ENCODE measurements around the gene TMEM179.
A peak's percentile ranks its signal among the peaks of the same experiment; 100 is the strongest.
"Not testable (repeated sequence)": the region's sequence is repeated elsewhere in the genome, so short reads cannot be mapped to it uniquely, and the experiment has no call there.

TMEM179 gene

DNA sequence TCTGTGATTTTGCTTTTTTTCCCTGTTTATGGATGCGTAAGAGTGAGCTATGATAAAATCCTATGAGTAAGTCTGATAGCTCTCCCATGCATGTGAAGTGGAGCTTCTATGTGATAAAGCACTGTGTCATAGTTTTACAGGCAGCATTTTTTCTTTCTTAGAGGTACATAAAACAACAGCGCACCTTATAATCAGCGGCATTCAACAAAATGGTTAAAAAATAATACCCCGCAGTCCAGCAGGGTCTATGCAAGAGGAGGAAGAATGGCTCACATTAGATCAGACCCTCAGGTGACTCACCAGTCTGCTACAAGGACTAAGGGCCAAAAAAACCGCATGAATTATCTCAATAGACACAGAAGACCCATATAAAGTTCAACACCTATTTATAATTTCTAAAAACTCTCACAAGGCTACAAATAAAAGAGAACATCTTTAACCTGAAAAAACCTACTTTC is 33.0 kb upstream of the TMEM179 start:
- no peak for ATAC-seq

DNA sequence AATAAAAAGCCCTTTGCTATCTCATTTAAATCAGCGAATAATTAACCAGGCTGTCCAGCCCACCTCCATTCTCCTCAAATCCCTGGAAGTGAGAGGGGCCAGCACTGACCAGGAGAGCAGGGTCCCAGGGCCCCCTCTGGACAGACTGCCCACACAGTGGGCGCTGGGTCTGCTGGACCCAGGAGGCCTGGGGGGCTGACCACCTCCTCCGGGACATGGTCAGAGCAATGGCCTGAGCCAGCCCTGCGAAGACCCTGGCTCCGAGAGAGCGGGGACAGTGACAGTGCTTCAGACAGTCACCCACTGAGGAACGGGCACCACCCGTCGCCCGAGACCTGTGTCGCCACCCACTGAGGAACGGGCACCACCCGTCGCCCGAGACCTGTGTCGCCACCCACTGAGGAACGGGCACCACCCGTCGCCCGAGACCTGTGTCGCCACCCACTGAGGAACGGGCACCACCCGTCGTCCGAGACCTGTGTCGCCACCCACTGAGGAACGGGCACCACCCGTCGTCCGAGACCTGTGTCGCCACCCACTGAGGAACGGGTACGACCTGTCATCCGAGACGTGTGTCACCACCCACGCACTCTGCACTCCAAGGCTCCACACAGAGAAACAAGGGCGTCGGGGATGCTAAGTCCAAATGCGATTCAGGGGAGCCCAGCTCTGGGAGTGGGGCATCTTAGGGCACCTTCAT is 32.4 kb upstream of the TMEM179 start:
- not testable (repeated sequence) for ATAC-seq, DNase-seq

More for the DNA sequence above, 33.0 kb upstream of the TMEM179 start:
- DNase-seq, result no peak

DNA sequence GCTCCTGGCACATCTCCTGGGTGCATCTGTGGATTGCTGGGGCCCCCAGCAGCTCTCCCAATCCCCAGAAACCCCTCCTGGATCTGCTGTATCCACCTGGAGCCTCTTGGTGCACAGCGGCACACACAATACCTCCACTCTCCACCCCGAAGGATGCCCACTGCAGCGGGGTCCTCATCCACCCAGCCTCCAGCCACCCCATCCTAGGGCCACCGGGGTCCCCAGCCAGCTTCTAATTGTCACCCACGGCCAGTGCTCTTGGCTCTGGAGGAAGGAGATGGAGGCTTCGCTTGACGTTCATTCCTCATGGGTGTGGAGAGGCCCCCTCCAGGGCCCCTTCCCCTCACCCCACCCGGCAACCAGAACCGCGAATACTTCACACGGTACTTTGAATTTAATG is 31.6 kb upstream of the TMEM179 start:
- DNase-seq, result no peak
- no peak for ATAC-seq

DNA sequence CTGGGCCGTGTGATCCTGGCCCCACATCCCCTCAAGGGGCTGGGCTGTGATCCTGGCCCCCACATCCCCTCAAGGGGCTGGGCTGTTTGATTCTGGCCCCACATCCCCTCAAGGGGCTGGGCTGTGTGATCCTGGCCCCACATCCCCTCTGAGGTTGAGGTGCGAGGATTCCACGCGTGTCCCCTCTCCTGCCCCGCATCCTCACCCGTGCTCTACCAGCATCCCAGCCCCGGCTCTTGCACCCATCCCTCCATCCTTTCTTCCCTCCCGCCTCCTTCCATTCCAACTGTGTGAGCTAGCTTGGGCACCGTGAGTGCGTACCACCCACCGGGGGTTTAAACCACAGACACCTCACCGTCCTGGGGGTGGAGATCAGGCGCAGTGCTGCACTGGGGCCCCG is 31.1 kb upstream of the TMEM179 start:
- ATAC-seq, result no peak

DNA sequence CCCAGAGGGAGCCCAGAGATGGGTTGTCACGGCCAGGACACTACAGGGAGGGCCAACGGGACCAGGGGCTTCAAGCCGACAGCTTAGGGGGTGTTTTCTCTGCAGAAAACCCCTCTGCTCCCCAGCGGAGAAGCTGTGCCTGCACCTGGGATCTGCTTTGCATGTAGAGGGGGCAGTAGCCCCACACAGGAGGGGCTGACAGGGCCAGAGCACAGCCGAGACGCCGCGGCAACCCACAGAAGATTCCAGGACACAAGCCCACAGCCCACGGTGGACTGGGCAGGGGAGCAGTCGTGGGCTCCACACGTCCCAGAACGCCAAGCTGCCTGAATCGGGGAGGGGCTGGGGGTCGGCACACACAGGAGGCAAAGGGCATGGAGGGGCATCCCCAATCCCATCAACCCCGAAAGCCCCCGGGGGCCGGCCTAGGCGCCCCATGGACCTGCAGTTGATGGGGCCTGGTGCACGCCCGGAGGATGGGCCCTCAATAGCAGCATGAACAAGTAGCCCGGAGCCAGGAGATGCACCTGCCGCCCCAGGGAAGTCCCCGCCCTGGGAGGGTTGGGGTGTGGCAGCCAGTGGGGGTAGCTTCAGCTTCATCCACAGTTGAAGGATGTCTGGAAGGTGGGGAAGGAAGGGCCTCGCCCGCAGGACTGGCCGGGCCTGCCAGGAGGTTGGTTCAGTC is 30.5 kb upstream of the TMEM179 start:
- ATAC-seq (no peak), DNase-seq (no peak)

More for the DNA sequence above, 31.1 kb upstream of the TMEM179 start:
- DNase-seq, result no peak

DNA sequence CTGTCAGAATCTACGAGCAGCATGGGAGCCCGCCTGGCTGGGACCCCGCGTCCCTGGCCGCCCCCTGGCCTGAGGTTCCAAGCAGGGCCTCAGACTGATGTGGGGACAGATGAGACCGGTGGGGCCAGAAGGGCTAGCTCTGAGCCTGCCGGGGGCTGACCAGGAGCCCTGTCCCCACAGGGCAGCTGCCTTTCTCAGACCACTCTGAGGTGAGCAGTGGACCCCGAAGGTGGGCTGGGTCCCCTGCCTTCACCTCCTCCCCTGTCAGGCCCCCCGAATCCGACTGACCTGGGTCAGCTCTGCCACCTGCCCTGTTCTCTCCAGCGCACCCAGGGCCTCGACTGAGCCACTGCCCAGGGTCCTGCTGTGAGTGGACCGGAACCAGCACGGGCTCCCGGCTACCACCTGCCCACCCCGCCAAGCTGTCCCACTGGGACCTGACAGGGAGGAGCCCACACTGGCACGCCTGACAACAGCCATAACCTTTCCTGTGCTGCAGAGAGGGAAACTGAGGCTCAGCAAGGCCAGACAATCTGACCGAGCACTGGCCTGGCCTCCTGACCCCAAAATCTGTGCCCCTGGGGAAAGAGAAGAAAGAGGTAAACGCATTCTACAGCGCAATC is 29.7 kb upstream of the TMEM179 start:
- DNase-seq (no peak), ATAC-seq (peak; percentile 26)

DNA sequence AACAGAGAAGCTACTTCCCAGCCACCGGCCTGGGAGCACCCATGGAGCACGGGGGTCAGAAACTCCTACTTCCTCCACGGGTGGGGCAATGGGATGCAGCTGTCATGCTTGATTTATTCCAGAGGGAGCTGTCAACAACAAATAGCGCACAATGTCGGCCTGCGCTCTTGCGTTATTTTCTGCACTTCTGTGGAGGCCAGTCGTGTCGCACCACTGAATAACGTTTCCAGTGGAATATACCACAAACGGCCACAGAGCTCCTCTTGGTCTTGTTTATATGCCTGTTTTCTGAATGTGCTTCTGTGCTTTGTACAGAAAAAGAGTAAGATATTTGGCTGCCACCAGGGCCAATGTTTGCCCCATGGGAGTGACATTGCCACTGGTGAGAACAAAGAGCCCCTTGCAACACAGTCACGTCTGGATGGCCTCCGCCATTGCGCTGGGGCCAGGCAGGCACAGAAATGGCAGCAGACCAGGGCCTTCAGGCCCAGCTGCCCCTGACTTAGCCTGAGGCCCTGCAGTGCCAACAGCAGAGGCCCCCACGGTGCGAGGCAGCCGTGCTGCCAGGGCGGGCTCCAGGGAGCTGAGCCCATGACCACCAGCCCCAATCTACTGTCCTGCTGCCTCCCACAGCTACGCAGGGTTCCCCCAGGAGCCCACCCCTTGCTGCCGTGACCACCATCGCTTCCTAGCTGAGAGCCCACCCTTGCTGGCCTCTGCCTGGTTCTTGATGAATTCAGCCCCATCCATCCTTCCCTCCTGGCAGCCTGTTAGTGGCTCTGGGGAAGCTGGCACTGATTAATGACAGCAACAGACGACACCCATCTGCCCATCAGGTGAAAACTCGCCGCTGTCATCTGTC is 28.9 kb upstream of the TMEM179 start:
- DNase-seq (no peak), ATAC-seq (no peak)

DNA sequence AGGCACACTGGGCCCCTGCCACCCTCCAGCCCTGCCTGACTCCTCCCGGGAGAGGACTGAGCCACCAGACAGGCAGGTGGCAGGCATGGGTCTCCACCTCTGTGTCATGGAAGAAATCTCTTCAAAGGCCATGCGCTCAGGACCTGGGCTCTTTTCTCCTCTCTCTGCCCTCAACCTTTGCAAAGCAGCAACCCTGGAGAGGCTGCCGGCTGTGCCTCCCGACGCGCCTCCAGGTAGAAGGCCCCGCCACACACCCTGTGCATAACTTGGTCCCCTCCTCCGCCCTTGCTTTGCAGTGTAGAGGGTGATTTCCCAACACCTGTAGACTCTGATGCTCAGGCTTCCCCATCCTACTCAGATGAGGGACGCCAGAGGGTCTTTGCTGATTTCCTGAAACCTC is 28.2 kb upstream of the TMEM179 start:
- no peak for DNase-seq
- ATAC-seq, result no peak

DNA sequence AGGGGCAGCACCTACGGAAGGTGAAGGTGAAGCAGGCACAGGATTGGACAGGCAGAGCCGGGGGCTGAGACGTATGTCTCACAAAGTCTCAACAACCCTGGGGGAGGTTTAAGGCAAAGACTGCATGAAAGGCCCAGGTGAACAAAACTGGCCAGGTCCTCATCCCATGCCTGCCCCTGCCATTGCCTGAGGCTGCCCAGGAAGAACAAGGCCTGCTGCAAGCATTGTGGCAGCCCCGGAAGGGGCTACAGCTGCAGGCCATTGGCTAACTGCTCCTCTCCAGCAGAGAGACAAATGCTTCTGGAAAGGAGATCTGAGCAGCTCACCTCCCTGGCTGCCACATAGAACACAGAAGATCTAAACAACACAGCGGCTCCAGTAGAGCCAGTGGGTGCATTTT is 20.4 kb upstream of the TMEM179 start:
- no peak for ATAC-seq
- no peak for DNase-seq

DNA sequence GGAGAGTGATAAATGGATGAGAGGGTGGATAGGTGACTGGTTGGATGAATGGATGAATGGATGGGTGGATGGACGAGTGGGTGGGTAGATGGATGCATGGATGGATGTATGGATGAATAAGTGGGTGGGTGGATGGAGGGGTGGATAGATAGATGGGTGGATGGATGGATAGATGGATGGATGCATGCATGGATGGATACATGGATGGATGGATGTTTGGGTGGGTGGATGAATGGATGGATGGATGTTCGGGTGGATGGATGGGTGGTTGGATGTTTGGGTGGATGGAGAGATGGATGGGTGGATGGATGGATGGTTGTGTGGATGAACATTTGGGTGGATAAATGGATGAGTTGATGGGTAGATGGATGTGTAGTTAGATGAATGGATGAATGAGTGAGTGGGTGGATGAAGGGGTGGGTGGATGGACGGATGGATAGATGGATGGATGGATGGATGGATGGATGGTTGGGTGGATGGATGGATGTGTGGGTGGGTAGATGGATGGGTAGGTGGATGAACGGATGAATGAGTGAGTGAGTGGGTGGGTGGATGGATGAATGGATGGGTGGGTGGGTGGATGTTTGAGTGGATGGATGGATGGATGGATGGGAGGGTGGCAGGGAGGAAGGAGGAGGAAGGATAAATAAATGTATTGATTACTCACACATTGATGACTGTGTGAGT is 9.7 kb upstream of the TMEM179 start:
- ATAC-seq (no peak), DNase-seq (no peak)

DNA sequence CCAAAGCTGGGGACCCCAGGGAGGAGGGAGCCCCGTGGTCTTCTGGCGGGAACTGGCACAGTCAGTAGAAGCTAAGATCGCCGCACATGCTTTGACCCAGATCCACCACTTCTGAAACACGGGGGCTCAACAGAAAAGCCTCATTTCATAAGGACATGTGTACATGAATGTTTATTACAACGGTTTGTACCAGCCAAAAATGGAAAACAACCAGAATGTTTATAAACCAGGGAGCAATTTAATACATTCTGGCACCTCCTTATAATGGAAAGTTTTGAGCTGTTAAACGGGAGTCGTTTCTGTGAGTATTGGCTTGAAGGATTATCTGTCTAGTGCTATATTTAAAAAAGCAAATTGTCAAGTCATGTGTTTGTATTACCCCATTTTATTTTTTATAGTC is 7.3 kb upstream of the TMEM179 start:
- DNase-seq (no peak), ATAC-seq (no peak)

DNA sequence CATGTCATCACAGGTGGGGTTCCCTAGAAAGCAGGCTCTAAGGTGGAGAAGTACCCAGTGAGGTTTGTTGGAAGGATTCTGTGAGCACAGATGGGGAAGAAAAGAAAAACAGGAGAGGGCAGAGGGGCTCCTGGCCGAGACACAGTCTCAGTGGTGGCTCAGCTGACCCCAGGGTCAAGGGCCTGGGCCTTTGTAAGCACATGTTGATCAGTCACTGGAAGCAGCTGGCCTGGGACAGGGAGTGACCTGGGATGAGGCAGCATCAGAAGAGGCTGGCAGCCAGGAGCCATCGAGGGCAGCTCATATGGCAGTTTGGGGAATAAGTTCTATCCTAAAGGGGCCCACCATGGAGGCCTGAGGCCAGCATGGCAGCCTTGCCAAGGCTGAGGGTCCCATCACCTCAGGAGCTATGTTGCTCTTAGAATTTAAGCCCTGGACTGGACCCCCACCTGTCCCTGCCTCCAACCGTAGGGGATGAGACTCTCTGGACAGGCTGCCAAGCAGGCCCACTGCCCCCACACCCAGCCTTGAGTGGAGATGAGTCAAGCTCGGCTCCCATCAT is 6.3 kb upstream of the TMEM179 start:
- ATAC-seq (no peak), DNase-seq (no peak)

DNA sequence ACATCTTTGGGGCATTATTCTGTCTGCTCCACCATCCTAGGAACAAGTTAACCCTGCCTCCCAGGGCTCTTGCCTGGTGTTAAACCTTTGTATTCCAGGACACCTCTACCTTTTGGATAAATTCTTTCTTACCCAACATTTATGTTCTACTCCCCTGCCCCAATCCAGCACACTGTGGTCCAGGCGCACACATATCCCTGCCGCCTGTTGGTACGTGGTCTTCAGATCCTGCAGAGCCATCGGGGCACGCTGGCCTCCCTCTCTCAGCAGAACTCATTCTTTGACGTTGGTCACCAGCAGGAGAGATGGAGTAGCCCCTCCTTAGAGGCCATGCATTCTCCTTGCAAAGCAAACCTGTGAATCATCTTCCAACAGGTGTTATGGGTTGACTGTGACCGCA is 5.1 kb upstream of the TMEM179 start:
- ATAC-seq (no peak), DNase-seq (no peak)

DNA sequence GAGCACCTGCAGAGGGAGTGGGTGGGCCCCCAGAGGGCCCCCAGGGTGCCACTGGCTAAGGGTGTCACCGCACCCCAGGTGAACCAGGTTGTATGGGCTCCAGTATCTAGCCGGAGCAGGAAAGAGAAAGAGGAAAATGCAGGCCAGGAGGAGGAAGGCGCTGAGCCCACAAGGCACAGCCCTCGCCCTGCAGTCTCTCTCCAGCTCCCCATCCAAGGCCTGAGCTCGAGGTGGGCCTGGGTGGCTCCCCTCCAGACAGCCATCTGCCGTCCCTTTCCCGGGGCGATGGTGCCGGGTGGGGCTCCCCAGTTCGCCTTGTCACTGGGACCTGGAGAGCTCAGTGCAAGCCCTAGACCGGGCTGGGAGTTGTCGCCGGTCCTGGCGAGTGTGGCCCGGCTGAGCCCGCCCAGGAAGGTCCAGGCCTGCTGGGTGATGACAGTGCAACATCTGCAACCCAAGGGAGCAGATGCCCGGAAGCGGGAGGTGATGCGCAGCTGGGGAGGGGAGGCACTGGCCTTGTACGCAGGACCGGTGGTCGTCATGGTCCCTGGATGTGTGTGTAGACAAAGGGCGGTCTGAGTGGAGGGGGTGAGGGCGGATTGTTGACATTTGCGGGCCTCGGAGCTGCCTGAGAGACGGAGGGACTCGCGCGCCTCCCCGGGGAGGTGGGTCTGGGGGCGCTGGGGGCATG is 716 bp downstream of the TMEM179 start:
- ATAC-seq, result no peak
- no peak for DNase-seq

DNA sequence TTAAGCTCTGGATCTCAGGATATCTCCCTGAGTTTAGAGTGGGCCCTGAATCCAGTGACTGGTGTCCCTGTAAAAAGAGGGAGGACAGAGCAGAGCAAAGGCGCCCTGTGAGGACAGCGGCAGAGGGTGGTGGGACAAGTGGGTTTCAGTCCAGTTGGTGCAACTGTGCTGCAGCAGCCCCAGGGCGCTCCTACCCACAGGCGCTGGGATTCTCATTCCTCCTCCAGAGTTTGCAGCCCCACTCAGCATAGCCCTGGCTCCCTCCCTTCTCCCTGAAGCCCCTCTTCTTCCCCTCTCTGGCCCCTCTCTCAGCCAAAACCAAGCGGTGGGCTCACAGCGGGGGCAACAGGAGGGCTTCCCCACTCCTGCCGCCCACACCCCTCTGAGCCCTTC is 1.6 kb downstream of the TMEM179 start:
- no peak for ATAC-seq

DNA sequence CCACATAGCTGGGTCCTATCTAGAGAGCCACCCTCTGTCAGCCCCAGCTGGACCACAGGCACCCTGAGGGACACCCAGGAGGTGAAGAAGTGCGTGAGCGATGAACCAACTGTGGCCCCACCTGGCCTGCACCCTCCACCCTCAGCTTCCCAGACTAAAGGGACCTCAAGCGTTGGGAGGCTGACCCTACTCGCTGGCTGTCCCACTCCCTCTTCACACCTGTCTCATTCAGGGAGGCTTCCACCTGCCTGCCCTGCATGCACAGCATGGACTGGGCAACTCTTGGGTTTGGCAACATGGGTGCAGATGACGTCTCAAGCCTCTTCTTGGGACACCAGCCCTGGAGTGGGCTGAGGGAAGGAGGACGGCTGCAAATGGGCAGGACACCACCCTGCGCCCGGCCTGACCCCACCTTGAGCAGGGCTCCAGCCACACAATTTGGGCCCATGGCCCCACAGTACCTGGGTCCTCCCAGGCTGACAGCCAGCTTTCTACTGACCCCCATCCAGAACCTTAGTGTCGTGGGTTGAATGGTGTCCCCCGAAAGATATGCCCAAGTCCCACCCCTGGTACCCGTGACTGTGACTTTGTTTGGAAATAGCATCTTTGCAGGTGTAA is 2.1 kb downstream of the TMEM179 start:
- no peak for ATAC-seq
- no peak for DNase-seq

More for the DNA sequence above, 1.6 kb downstream of the TMEM179 start:
- DNase-seq, result no peak

DNA sequence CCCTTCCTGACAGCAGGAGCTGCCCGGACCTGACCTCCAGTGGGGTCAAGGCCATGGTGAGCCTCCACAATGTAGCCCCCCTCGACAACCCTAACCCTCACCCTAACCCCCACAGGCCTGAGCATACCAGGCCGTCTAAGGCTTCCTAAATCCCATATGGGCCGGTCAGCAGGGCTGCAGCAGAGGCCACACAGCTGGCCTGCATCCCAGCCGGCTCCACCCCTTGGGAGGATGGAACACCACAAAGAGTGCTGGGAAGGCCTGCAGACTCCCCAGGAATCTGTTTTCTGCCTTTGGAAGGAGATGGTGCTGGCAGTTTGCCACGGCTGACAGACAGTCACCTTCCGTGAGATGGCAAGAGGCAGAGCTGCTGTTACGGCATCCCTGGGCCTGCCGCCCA is 2.8 kb downstream of the TMEM179 start:
- ATAC-seq (no peak), DNase-seq (no peak)

DNA sequence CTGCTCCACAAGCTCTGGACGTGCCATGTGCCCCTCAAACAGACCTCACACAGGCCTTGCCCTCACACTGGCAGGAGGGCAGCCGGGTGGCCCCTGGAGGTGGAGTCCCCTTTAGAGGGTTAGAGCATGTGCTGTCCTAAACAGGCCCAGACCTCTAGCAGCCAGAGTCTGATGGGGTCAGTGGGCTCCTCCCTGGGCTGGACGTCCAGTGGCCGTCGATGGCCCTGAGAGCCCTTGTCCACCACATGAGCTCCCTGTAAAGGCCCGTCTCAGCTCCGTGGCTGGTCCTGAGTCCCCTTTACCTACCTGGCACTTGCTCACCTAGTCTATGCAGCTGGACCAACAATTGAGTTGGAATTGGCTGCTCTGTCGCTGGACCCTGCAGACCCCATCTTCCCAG is 3.8 kb downstream of the TMEM179 start:
- DNase-seq (no peak), ATAC-seq (no peak)

DNA sequence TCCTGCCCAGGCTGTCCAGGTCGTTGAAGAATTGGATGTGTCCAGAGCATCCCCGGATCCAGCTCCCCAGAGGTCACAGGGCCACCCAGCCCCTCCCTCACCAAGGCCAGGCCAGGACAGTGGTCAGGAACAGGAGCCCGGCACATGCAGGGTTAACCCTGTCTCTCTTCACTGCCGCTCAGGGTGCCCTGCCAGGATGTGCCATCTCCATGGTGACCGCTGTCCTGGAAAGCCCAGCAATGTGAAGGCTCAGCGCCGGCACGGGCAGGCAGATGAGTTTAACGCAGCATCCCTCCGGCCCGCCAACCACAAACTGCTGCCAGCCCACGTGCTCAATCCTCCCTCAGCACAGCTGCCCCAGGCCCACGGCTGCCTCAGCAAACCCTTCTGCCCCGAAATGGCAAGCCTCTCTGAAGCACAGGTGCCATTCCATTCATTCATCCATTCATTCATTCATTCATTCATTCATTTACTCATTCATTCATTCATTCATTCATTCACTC is 4.4 kb downstream of the TMEM179 start:
- DNase-seq, result no peak
- no peak for ATAC-seq

DNA sequence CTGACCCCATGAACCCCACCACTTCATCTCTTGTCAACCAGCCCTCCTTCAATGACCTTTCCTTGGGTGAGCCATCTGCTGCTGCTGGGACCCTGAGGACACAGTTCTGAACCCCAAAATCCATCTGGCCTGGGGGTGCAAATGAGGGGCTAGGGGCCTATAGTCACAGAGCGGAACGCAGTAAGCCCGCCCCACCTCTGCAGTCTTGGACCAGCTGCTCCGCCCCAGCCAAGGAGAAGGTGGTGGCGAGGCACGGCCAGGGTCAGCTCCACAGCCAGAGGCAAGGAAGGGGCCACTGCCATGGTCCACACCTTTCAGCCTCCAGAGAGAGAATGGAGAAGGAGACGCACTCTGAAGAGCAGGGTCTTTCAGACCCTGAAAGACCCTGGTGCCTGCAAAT is 5.1 kb downstream of the TMEM179 start:
- no peak for ATAC-seq

More for the DNA sequence above, 5.1 kb downstream of the TMEM179 start:
- no peak for DNase-seq
